IMR-90 (cell line): ENCODE results near the gene SDK1.

Source experiments
- BHLHE40 ChIP-seq: fragments of 150-350 bp; IDR thresholded peaks from 2 replicates; pipeline ENCODE4 v1.6.1; 2016; ENCODE audit warnings: mild to moderate bottlenecking, low read depth, low read length
- CTCF ChIP-seq: conservative IDR thresholded peaks from 2 replicates; pipeline ENCODE4 v1.5.1; 2012; ENCODE audit warnings: mild to moderate bottlenecking, low read depth, low read length, improper control_type of control experiment
- MAZ ChIP-seq: IDR thresholded peaks from 2 replicates; pipeline ENCODE4 v1.6.1; 2012; ENCODE audit warnings: low read depth, mild to moderate bottlenecking, low read length, improper control_type of control experiment, moderate library complexity, borderline replicate concordance
- POLR2A ChIP-seq: IDR thresholded peaks from 2 replicates; pipeline ENCODE4 v1.6.1; 2012; ENCODE audit warnings: mild to moderate bottlenecking, low read depth, low read length
- RAD21 ChIP-seq: IDR thresholded peaks from 2 replicates; pipeline ENCODE4 v1.6.1; 2012; ENCODE audit warnings: low read length, improper control_type of control experiment
- RFX5 ChIP-seq: IDR thresholded peaks from 2 replicates; pipeline ENCODE4 v1.8.0; 2012; ENCODE audit warnings: low read depth, mild to moderate bottlenecking, low read length, moderate library complexity
- SMC3 ChIP-seq: fragments of 150-350 bp; IDR thresholded peaks from 2 replicates; pipeline ENCODE4 v1.6.1; 2016; ENCODE audit warnings: low read depth, mild to moderate bottlenecking, antibody characterized with exemption, low read length, moderate library complexity
- TF ChIP-seq, protein P1 (sequence below): fragments of 150-350 bp; IDR thresholded peaks from 2 replicates; pipeline ENCODE4 v1.6.1; 2017; ENCODE audit warnings: mild to moderate bottlenecking, antibody characterized with exemption, low read length, low read depth

- TF ChIP-seq POLR2A: no peak
- TF ChIP-seq, protein P1, sequence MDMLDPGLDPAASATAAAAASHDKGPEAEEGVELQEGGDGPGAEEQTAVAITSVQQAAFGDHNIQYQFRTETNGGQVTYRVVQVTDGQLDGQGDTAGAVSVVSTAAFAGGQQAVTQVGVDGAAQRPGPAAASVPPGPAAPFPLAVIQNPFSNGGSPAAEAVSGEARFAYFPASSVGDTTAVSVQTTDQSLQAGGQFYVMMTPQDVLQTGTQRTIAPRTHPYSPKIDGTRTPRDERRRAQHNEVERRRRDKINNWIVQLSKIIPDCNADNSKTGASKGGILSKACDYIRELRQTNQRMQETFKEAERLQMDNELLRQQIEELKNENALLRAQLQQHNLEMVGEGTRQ: no peak
- no peak for TF ChIP-seq SMC3
- TF ChIP-seq CTCF: no peak
- TF ChIP-seq MAZ: no peak
- no peak for TF ChIP-seq BHLHE40
- no peak for TF ChIP-seq RFX5
- TF ChIP-seq RAD21: no peak
Measured at GRCh38 chr7:4174451-4174850, 873.4 kb downstream of the SDK1 start.
